HL-60/S4 treated with phorbol 12-myristate 13-acetate at 8.2 ng/mL for 4 days and 3 days (cell line): Measurements from ENCODE around the gene TOMM70.
"Not testable (repeated sequence)": the region's sequence is repeated elsewhere in the genome, so short reads cannot be mapped to it uniquely, and the experiment has no call there.

Source experiments
- in situ Hi-C: fragments of 300-500 bp; cut with MboI; formaldehyde crosslinking; loops from 2 replicates; pipeline ENCODE4 v1.15.0; 2022; ENCODE audit warnings: low sequenced_read_pairs

The TOMM70 gene

DNA sequence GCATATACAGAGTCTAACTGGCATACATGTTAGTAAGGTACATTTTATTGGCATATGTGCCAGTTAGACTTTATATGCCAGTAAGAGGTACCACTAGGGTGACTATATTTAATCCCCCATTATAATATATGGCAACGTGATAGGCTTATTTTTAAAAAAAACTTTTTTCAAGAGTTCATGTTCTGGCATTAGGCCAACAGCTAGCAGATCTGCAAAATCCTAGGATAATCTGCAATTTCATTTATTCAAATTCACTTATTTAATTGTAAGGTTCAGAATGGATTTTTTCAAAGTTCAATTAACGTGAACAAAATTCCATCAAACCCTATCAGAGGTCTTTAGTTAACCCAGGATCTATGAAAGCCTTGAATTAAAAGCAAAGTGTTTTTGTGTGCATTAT lies 34.5 kb downstream of the TOMM70 start:
- in situ Hi-C loops: no loop called here

DNA sequence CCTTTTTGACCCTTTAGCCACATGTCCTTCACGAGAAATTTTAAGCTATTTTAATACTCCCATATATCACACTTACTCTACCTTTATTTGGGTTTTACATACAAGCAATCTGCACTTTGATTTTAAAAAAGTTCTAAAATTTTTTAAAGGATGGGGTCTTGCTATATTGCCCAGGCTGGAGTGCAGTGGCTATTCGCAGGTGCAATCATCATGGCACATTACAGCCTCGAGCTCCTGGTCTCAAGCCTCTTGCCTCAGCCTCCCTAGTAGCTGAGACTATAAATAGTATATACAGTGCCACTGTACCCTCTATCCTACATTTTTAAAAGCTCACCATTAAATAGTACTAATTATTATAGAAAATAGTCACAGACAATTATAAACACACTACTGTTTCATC lies 36.5 kb downstream of the TOMM70 start:
- in situ Hi-C loops: no loop called here

DNA sequence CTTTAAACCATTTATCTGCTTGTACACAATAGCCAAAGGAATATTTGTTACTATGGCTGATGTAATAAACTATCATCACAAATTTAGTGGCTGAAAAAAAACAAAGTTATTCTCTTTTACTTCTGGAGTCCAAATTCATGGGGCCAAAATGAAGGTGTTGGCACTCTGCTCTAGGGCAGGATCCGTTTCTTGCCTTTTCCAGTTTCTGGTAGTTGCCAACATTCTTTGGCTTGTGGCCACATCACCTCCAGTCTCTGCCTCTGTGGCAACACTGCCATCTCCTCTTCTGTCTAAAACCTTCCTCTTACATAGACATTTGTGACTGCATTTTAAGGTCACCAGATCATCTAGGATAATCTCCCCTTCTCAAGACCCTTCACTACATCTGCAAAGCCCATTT lies 39.0 kb downstream of the TOMM70 start:
- in situ Hi-C loops: no loop called here

DNA sequence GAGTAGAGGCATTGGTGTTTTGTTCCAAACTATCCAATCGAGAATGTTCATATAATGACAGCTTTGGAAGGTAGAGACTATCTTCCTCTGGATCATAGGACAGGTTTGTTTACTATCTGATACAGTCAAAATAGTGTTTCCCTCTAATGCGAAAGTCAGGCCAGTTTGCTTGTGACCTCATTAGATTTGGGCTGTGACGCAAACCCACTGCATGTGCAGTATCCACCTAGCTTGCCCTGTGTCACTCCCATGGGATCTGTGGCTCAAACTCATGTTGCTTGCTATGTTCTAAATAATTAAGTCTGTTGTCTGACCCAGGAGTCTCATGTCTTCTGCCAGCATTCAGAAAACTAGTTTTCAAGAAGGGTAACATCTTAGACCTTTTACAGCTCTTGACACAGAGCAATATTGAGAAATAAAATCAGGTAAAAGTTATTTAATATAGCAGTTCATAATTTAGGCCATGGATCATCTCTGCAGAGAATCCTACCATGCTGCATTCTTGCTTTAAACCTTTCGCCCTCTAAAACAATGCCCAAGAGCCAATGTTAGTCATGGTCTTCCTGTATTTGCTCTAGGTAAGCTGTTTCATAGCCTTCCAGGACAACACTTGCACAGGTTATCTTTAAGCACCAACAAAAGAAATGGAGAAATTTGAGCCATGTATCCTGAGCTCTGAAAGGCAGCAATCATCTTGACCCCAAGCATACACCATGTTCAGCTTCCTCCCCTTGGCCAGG lies 40.0 kb downstream of the TOMM70 start:
- in situ Hi-C loops: no loop called here

DNA sequence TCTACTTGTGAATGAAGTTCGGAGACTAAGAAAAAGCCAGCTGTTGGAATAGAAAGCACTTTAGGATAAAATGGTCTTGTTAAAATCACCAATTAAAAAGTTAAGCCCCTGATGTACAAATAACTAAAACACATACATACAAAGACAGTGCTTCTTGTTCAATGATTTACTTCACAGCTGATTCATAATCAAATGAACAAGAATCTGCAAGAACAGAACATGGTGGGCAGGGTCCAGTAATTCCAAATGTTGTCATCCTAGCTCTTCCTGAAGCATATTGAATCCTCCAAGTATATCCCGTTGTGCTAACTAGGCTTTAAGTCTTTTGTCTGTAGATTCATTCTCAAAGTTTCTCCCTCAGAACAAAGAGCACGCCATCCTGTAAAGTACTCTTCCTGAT lies 41.9 kb downstream of the TOMM70 start:
- in situ Hi-C loops: no loop called here

DNA sequence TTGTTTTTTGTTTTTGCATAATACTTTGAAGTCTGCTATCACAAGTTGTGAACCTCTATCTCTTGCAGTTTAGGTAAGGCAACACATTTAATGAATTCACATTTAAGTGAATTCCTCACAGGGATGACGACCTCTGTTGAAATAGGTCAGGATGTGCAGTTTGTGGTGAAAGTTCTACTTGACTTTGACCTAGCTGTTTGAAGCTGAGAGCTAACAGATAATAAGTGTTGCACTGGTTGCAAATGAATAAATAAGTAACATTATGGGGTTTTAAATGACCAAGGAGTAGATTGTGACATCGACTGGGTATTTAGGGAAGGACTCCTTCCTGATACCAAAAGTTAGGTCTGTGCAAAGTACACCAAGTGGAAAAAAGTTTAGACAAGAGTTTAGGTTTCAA lies 42.5 kb downstream of the TOMM70 start:
- in situ Hi-C loops: no loop called here

DNA sequence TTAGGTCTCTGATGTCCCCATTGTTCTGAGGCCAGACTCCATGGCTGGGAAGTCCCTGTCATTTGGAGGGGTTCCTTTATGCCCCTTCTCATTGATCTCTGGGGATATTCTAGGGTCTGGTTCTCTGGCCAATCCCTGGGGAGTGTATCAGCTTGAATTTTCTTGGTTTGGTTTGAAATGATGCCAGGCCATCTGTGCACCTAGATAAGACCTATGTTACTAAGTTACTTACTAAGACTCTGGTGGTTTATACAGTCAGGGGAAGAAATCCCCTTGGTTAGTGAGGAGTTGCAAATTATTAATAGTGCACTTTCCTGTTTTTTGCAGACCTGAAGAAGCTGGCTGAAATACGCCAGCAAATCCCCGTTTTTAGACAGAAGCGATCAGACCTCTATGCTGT lies 46.0 kb downstream of the TOMM70 start:
- in situ Hi-C loops: no loop called here

DNA sequence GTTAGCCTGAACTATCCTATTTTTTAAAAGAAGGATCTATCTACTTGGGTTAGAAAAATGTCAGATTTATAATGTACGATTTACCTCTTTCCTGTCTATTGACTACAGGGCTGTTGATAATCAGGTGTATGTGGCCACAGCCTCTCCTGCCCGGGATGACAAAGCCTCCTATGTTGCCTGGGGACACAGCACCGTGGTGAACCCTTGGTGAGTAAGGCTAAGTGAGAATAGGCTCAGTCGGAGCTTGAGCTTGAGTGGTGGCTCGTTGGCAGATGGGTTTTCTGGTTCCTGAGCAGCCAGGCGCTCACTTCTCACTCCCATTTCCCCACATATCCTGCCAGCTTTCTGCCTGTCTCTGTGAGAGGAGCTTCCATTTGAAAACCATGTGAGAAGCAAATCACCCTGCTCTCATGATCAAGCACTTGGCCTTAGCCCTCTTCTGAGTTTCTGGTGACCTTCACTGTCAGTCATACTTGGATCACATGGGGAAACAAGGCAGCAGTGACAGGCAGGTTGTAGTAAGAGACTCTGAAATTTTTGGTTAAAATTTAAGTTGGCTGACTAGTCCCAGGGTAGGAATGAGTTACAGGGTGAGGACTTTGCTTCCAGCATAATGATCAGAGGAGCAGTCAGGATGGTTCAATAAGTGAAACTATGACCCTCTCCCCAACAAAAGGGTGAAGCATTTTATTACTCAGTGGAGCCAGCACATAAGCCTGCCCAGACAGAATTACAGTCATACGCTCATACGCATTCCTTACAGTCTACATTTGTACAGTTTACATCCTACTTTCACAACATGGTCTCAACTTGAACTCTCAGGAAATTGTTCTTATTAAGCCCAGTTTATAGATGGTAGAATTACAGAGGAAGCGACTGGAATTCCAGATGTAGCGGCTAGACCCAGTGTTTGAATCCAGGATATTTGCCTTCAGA lies 48.3 kb downstream of the TOMM70 start:
- in situ Hi-C loops: no loop called here

DNA sequence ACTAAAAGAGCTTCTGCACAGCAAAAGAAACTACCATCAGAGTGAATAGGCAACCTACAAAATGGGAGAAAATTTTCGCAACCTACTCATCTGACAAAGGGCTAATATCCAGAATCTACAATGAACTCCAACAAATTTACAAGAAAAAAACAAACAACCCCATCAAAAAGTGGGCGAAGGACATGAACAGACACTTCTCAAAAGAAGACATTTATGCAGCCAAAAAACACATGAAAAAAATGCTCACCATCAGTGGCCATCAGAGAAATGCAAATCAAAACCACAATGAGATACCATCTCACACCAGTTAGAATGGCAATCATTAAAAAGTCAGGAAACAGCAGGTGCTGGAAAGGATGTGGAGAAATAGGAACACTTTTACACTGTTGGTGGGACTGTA lies 49.1 kb downstream of the TOMM70 start:
- in situ Hi-C loops: not testable (repeated sequence)

DNA sequence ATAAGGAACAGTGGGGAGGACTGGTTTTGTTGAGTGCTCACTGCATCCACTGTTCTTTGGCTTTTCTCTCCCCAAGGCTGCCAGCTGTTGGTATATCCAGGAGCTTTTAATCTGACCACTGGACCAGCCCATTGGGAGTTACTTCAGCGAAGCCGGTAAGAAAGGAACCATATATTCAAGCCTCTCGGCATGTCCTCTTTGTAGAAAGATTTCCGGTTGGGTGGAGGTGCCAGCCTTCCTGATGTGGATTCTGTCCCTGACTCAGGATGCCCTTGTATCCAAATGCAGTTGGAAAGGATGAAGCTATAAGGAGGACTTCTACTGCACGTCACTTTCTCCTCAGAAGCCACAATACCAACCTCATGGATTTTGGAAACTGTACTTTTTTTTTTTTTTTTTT lies 52.2 kb downstream of the TOMM70 start:
- in situ Hi-C loops: loop anchor here (25.0 kb wide), 1 partner anchor 239 kb away; no protein-coding TSS in a partner anchor

DNA sequence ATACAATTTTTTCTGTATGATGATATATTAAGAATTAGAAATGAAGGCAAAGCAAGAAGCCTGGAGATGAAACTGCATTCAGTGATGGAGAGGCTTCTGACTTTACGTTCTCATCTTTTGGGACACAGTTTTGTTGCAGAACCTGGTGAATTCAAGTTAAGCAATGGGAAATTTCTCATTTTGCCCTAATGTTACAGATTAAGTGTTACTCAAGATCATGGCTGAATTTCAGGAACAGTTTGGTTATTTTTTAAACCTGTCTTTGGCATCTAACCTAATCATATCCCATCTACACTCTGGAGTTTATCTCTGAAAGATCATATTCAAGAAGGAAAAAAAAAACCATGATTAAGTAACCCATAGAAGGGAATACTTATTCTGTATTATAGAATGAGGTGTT lies 60.4 kb downstream of the TOMM70 start:
- in situ Hi-C loops: loop anchor here (25.0 kb wide), 1 partner anchor 247 kb away; no protein-coding TSS in a partner anchor

DNA sequence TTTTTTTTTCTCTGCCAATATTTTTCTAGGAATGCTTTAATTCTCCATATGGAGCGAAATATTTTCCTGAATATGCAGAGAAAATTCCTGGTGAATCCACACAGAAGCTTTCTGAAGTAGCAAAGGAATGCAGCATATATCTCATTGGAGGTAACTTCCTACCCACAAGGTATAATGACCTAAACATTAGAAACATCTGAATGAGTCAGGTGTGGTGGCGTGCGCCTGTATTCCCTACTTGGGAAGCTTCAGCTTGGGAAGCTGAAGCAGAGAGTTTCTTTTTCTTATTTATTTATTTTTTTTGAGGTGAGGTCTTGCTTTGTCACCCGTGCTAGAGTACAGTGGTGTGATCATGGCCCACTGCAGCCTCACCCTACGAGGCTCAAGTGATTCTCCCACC lies 61.1 kb downstream of the TOMM70 start:
- in situ Hi-C loops: loop anchor here (25.0 kb wide), 1 partner anchor 248 kb away; no protein-coding TSS in a partner anchor

DNA sequence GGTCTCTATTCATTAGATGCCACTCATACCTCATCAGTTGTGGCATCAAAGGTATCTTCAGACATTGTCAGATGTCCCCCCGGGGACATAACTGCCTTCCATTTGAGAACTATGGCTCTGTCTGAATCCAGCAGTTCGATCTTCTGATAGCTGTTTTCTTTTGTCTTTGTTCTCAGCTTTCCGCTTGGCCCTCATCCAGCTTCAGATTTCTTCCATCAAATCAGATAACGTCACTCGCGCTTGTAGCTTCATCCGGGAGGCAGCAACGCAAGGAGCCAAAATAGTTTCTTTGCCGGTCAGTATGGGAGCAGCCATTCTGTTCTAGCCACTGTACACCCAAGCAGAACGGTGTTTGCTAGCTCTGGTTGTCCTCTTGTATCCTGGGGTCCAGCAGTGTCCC lies 62.0 kb downstream of the TOMM70 start:
- in situ Hi-C loops: loop anchor here (25.0 kb wide), 1 partner anchor 248 kb away; no protein-coding TSS in a partner anchor

DNA sequence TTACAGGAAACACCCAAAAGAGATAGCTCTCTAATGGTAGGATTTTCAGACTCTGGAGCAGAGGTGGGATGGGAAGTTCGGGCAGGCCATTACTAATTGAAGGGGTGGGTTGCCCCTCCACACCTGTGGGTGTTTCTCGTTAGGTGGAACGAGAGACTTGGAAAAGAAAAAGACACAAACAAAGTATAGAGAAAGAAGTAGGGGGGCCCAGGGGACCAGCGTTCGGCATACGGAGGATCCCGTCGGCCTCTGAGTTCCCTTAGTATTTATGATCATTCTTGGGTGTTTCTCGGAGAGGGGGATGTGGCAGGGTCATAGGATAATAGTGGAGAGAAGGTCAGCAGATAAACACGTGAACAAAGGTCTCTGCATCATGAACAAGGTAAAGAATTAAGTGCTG lies 64.7 kb downstream of the TOMM70 start:
- in situ Hi-C loops: loop anchor here (25.0 kb wide), 1 partner anchor 251 kb away; no protein-coding TSS in a partner anchor

DNA sequence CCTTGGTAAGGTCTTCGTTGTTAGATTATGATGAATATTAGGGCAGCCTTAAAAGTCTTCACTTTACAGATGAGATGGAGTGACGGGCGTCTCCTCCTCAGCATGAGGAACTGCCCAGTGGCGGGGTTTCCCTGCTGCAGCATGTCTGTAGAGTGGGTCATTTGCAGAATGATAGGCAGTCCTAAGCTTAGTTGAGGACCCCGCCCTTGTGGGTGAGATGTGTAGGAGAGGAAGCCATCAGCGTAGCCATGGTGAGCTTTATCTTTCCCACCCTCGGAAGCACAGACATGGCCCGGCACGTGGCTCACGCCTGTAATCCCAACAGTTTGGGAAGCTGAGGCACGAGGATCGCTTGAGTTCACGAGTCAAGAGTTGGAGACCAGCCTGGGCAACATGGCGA lies 65.5 kb downstream of the TOMM70 start:
- in situ Hi-C loops: loop anchor here (25.0 kb wide), 1 partner anchor 252 kb away; no protein-coding TSS in a partner anchor

DNA sequence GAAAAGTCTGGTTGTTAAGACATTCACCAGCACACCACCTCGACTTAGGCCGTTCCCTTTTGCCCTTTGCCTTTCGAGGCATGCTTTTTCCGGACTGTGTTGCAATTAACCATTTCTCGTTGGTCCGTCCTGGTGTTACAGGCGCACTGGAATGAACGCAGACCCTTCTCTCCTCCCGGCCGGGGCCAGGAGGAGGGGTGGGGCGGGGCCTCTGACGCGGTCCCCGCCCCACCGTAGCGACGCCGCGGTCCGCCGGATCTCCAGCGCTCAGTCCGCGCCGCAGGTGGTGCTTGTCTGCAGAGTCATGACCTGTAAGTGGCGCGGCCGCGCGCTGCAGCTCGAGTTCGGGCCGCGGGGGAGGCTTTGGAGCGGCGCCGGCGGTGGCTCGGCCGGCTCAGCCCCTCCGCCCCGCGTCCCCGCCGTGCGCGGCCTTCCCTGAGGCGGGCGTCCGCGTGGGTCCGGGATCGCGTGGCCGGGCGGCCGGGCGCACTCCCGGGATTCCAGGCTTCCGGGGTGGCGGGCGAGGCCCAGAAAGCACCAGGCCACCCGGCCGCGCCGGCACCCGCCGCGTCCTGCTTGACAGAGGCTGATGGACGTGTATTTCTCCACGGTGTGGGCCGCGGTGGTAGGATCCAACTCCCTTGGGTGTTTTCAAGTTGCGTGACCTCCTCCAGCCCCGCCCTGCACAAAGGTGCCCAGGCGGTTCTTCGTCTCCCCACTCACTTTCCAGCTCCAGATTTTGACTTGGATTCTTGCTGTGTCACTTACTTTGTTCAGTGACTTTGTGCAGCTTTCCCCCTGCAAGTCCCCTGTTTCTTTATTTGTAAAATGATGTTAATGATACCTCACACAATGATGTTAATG lies 66.2 kb downstream of the TOMM70 start, which contains the start of gene NIT2:
Gene NIT2 (plus strand): TSS at position 270 of the 864 bp plus-strand sequence. CDS start 35 bp downstream, at position 305.
- in situ Hi-C loops: loop anchor here (25.0 kb wide), 1 partner anchor 253 kb away; no protein-coding TSS in a partner anchor

DNA sequence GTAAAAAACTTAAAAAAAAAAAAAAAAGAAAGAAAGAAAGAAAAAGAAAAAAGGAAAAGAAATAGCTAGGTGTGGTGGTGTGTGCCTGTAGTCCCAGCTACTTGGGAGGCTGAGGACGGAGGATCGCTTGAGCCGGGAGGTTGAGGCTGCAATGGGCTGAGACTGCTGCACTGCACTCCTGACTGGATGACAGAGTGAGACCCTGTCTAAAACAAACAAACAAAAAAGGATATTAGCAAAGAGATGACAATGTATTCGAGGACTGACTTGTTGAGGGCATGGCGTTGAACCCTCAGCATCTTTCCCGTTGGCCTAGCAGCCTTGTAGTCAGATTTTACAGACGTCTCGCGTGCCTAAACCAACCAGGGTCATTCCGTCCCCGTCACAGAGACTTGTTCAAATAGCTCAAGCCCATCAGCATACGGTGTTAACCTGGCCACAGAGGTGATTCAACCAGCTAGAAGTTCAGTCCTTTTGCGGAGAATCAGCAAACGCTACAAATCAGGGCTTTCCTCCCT lies 66.9 kb downstream of the TOMM70 start:
- in situ Hi-C loops: loop anchor here (25.0 kb wide), 1 partner anchor 253 kb away; no protein-coding TSS in a partner anchor

DNA sequence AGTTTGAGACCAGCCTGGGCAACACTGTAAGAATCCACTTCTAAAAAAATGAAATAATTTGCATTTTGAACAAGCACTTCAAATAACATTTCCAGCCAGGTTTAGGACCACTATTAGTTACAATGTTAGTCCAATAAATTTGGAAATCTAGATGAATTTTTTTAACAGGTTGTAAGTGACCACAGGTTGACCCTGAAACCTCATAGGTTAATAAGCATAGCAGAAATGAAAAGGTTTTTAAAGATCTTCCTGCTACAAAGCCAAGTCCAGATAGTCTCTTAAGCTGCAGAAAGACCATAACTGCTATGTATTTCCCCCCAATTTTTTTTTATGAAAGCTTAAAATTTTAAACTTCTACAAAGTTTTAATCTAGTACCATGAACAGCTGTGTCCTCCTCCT lies 67.8 kb downstream of the TOMM70 start:
- in situ Hi-C loops: loop anchor here (25.0 kb wide), 1 partner anchor 254 kb away; no protein-coding TSS in a partner anchor

DNA sequence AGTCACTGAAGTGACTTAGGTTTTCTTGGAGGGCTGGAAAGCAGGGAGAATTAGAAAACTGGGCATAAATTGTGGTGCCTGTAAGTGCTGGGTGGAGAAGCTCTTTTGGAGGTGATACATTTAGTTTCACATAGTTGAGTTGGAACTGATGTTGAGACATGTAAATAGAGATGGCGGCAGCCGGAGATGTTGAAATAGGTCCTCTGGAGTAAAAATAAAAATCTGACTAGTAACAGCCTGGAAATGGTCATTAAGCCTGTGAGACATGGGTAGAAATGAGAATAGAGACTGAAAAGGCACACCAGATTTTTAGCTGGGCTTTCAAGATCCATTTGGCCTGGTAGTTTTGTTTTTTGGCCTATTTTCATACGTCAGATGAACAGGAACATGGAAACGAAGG lies 69.2 kb downstream of the TOMM70 start:
- in situ Hi-C loops: loop anchor here (25.0 kb wide), 1 partner anchor 256 kb away; no protein-coding TSS in a partner anchor

DNA sequence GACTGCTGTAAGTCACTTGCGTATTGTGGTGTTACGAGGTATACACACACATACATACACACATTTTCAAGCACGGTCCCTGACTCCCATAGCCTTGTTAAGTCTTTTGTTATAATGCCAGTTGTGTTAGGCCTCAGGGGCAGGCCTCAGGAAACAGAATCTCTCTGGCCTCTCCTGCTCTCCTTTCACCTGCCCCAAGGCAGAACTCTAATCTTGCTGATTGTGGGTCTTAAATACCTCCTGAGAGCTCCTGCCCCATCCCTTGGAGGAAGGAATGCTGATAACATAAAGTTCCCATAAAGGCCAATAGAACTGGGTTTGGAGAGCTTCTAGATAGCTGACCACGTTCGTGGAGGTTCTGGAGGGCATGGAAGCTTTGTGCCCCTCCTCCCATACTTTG lies 70.2 kb downstream of the TOMM70 start:
- in situ Hi-C loops: loop anchor here (25.0 kb wide), 1 partner anchor 257 kb away; no protein-coding TSS in a partner anchor
